ENCODE measurements around the gene C1QTNF1. TPM values are rescaled to one million over a fixed set of nuclear protein-coding genes. Genes with fewer than 3 reads are reported as not detected.

C1QTNF1 gene
- total RNA-seq, 1 experiment from 2014 or later = 5.1 TPM

DNA sequence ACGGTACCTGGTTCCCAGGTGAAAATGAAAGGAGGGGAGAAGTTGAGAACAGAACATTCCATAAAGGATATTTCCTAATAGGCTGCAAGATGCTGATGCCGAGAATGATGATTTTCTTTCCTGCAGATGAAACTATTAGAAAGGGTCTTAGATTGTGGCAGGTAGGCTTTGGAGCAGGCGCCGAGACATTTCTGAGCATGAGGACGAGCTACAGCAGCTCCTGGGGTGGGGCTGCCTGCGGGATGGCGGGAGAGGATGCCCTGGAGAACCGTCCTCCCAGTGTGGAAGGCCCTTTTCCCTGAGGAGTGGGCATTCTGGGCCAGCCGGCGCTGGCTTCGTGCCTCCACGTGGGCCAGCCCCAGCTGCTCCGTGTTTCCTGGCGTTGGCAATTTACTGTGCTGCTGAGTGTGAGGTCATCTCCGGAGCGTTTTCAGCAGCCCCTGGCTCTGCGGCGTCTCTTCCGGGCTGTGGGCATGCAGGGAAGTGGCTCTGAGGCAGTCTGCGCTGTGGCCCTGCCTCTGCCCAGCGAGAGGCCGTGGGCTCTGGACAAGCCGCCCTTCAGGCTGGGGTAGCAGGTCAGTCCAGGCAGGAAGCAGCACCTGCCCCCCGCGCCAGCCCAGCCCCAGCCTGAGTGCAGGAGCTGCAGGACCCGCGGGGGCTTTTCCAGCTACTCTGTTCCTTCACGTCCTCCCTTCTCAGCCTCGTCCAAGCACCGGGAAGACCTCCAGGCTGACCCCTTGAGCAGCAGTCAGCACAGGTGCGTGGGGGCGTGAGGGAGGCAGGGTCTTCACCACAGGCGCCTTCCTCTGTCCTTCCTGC lies 62.8 kb downstream of the C1QTNF1 start:
- no peak for DNase-seq (ENCODE audit: low read depth in 1 of 2, low spot score in 2 of 2)
- no peak overlapping the region for H3K27ac ChIP-seq
- H3K4me3 ChIP-seq = no peak overlapping the region
- H3K36me3 ChIP-seq = peaks cover 53% of the 10 kb centered on the region
- peaks cover 7% of the 10 kb centered on the region for H3K27me3 ChIP-seq (replicated peaks)
- no peaks in the 10 kb centered on the region for H3K4me1 ChIP-seq (replicated peaks)
- no peaks in the 10 kb centered on the region for H3K9me3 ChIP-seq (replicated peaks)

DNA sequence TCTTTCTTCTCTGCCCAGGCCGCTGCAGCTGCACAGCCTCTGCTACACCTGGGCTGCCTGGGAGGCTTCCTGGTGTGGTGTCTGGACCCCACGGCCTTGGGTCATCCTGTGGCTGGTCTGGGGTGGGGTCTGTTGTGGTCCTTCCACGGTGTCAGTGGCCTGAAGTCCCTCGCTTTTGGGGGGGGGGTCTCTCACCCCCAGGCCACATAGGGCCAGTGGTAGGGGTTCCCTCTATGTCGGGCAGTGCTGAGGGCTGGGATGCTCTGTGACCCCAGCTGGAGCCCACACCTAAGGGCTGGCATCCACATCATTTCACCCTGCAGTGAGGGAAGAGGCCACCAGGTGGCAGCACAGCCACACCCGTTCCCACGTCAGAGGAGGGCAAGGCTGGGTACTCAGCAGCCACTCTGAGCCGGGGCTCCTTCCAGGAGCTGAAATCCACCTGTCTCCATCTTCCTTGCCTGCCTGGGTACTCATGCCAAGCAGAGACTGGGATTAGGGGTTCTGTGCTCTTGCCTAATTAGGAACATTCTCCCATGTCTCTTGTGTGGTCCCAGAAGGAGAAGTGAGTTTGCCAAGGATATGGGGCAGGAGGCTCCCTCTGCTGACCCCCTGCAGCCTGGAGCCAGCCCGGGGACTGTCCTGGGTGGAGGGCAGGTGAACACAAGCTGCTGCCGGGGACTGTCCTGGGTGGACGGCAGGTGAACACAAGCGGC lies 63.6 kb downstream of the C1QTNF1 start:
- DNase-seq (ENCODE audit: low read depth in 1 of 2, low spot score in 2 of 2) = peak; percentile 72 to 80
- Histone ChIP-seq H3K27ac (no peak overlapping the region), H3K4me1 (replicated peaks) (no peaks in the 10 kb centered on the region), H3K27me3 (replicated peaks) (peaks cover 7% of the 10 kb centered on the region), H3K4me3 (no peak overlapping the region), H3K36me3 (peaks cover 46% of the 10 kb centered on the region), H3K9me3 (replicated peaks) (no peaks in the 10 kb centered on the region)

DNA sequence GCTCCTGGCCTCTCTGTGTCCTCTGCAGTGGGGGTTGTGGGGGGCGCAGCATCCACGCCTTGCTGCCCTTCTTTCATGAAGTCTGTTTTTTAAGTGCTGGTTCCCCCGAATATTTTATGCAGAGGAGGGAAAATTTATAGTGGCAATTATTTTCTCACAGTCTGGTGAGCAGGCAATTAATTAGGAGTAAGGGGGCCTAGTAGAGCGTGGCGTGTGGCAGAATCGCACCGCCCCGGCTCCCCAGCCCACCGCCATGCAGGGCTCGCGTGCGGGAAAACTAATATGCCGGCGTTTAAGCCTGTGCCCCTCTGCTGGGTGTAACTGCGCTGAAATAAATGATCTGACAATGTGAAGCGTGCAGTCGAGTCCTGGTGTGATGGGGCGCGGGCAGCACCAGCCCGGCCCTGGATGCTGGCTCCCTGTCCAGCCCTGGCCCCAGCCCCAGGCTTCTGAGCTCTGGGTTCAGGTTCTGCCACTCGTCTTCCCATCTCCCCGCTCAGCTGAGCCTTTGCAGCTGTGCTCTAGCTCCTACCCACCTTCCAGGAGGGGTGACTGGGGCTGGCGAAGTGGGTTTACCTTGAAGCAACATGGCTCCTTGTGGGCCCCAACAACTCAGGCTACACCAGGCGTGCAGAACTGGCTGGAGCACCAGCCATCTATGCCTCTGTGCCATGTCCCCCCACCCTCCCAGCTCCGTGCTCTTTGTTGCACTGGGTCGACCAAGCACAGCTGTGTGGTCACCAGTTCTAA lies 64.5 kb downstream of the C1QTNF1 start:
- H3K27me3 ChIP-seq (replicated peaks) = peaks cover 15% of the 10 kb centered on the region
- no peaks in the 10 kb centered on the region for H3K9me3 ChIP-seq (replicated peaks)
- no peak overlapping the region for H3K4me3 ChIP-seq
- H3K27ac ChIP-seq = no peak overlapping the region
- H3K36me3 ChIP-seq = peaks cover 37% of the 10 kb centered on the region
- no peaks in the 10 kb centered on the region for H3K4me1 ChIP-seq (replicated peaks)
- DNase-seq (ENCODE audit: low read depth in 1 of 2, low spot score in 2 of 2) = no peak

GRCh38 chr17:79088997-79089328 lies 65.0 kb downstream of the C1QTNF1 start:
- DNase-seq (ENCODE audit: low read depth in 1 of 2, low spot score in 2 of 2) = no peak
- peaks cover 20% of the 10 kb centered on the region for H3K27me3 ChIP-seq (replicated peaks)
- H3K27ac ChIP-seq = no peak overlapping the region

GRCh38 chr17:79089720-79090442 lies 65.9 kb downstream of the C1QTNF1 start:
- no peaks in the 10 kb centered on the region for H3K9me3 ChIP-seq (replicated peaks)
- H3K27me3 ChIP-seq (replicated peaks) = peaks cover 27% of the 10 kb centered on the region
- no peak overlapping the region for H3K27ac ChIP-seq
- H3K36me3 ChIP-seq = peaks cover 25% of the 10 kb centered on the region
- no peaks in the 10 kb centered on the region for H3K4me1 ChIP-seq (replicated peaks)
- no peak for DNase-seq (ENCODE audit: low read depth in 1 of 2, low spot score in 2 of 2)
- no peak overlapping the region for H3K4me3 ChIP-seq

More at GRCh38 chr17:79088997-79089328, 65.0 kb downstream of the C1QTNF1 start:
- no peak overlapping the region for H3K4me3 ChIP-seq
- no peaks in the 10 kb centered on the region for H3K9me3 ChIP-seq (replicated peaks)
- no peaks in the 10 kb centered on the region for H3K4me1 ChIP-seq (replicated peaks)
- peaks cover 32% of the 10 kb centered on the region for H3K36me3 ChIP-seq

- Histone ChIP-seq H3K4me3 (no peak overlapping the region), H3K27ac (no peak overlapping the region), H3K4me1 (replicated peaks) (no peaks in the 10 kb centered on the region), H3K36me3 (peaks cover 17% of the 10 kb centered on the region), H3K9me3 (replicated peaks) (no peaks in the 10 kb centered on the region), H3K27me3 (replicated peaks) (peaks cover 34% of the 10 kb centered on the region)
- no peak for DNase-seq (ENCODE audit: low read depth in 1 of 2, low spot score in 2 of 2)
These were observed 66.7 kb downstream of the C1QTNF1 start for GRCh38 chr17:79090443-79091225.

DNA sequence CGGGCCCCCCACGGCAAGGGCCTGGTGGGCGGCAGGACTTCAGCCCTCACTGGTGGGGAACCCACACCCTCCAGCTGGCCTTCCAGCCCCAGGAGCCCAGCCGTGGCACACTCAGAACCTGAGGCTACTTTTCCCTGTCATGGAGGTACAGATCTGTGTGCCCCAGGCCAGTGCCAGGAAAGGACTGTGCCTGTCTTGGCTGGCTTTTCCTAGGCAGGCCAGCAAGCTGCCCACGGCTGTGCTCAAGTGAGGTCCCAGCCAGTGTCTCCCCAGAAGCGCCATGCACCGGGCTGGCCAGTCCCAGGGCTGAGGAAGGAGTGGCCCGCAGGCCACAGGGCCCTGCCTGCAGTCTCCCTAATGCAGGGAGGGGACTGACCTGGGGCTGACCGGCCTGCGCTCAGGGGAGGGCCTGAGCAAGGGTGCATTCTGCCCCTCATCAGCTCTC lies 67.3 kb downstream of the C1QTNF1 start:
- Histone ChIP-seq H3K27ac (no peak overlapping the region), H3K4me1 (replicated peaks) (no peaks in the 10 kb centered on the region), H3K9me3 (replicated peaks) (no peaks in the 10 kb centered on the region), H3K27me3 (replicated peaks) (peaks cover 40% of the 10 kb centered on the region), H3K4me3 (no peak overlapping the region), H3K36me3 (peaks cover 12% of the 10 kb centered on the region)
- no peak for DNase-seq (ENCODE audit: low read depth in 1 of 2, low spot score in 2 of 2)

DNA sequence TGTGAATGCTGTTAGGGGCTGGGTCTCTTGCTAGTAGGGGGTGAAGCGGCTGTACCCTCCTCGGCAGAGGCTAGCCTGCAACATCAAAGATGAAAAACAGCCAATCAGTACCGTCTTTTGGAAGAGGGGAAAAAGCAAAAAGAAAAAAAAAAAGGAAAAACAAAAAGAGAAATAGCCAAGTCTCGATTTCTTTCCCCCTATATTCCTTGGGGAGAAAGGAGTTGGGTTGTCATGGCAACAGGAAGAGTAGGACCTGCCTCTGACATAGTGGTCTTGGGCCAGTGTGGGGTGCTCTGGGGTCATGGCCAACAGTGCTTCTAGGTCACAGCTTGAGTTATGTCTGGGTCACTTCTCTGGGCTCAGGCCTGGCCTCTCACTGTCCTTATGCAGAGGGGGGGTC lies 68.6 kb downstream of the C1QTNF1 start:
- H3K27me3 ChIP-seq (replicated peaks) = peaks cover 51% of the 10 kb centered on the region
- H3K27ac ChIP-seq = no peak overlapping the region
- no peak for DNase-seq (ENCODE audit: low read depth in 1 of 2, low spot score in 2 of 2)
- H3K9me3 ChIP-seq (replicated peaks) = no peaks in the 10 kb centered on the region
- peaks cover 3% of the 10 kb centered on the region; the same call in 1 of the 2 replicates for H3K36me3 ChIP-seq
- no peaks in the 10 kb centered on the region for H3K4me1 ChIP-seq (replicated peaks)
- no peak overlapping the region for H3K4me3 ChIP-seq

DNA sequence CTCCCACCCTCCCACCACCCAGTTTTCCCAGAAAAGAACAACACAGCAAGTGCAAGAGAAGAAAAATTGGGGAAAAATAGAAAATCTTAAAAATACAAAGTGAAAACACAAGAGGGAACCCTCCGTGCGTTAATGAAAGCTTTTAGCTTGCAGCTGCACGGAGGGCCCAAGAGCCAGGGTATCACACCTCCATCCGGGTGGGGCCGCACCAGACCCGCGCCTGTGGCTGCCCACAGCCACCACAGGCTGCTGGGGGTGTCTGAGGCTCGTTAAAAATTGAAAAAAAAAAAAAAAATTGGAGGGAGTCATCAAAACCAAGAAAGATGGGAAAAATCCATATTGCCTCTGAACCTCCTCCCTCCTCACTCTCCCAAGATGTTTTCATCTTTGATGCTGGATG lies 69.3 kb downstream of the C1QTNF1 start:
- no peaks in the 10 kb centered on the region for H3K36me3 ChIP-seq
- no peak for DNase-seq (ENCODE audit: low read depth in 1 of 2, low spot score in 2 of 2)
- H3K27ac ChIP-seq = no peak overlapping the region
- H3K27me3 ChIP-seq (replicated peaks) = peaks cover 58% of the 10 kb centered on the region
- no peak overlapping the region for H3K4me3 ChIP-seq
- no peaks in the 10 kb centered on the region for H3K4me1 ChIP-seq (replicated peaks)
- no peaks in the 10 kb centered on the region for H3K9me3 ChIP-seq (replicated peaks)

DNA sequence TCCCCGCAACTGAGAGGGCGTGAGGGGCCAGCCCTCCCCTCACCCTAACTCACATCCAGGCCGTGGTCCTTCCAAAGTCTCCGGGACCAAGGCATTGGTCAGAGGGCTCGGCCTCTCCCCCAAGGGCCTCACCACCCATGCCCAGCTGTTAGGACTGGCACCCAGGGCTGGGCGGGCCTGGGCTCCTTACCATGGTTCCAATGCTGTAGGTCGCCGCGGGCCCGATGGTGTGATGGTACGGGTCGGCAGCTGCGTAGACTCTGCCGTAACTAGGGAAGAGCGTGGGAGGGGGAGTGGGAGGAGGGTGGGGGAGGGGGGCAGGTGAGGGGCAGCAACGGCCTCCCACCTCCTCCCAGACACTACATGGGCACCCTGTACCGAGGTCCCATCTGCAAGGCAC lies 70.3 kb downstream of the C1QTNF1 start:
- H3K4me3 ChIP-seq = no peak overlapping the region
- no peaks in the 10 kb centered on the region for H3K4me1 ChIP-seq (replicated peaks)
- H3K9me3 ChIP-seq (replicated peaks) = no peaks in the 10 kb centered on the region
- no peak overlapping the region for H3K27ac ChIP-seq
- peaks cover 68% of the 10 kb centered on the region for H3K27me3 ChIP-seq (replicated peaks)
- no peaks in the 10 kb centered on the region for H3K36me3 ChIP-seq
- no peak for DNase-seq (ENCODE audit: low read depth in 1 of 2, low spot score in 2 of 2)

DNA sequence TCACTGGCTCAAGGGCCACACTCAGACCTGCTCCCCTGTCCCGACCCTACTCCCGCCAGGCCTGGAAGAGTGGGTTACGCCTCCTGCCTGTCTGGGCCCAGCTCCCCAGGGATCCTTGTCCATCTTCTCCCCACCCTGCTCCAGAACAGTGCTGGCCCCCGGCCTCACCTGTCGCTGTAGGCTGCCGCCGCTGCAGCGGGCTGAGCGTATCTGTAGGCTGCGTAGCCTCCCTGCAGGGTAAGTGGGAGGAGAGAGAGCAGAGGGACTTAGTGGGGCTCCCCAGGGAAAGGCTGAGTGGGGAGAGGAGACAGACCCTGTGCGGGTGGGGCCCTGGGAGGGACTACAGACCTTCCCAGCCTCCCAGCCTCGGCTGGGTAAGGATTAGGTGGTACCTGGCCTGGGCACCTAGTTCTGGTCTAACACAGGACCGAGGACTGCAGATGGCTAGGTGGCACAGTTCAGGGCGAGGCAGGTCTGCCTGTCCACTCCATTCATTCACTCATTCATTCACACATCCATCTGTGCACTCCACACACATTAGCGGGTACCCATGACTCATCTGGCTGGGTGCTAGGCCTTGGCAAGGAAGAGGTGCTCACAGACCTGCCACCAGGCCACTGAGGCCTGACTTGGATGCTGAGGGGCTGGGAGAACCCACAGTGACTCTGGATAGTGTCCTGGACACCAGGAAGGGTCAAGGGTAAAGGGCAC lies 71.5 kb downstream of the C1QTNF1 start:
- DNase-seq (ENCODE audit: low read depth in 1 of 2, low spot score in 2 of 2) = no peak
- Histone ChIP-seq H3K4me1 (replicated peaks) (no peaks in the 10 kb centered on the region), H3K4me3 (no peak overlapping the region), H3K27ac (no peak overlapping the region), H3K9me3 (replicated peaks) (0 out of 2 replicates have a peak, but pooled peaks cover 2% of the 10 kb centered on the region), H3K36me3 (no peaks in the 10 kb centered on the region), H3K27me3 (replicated peaks) (peaks cover 81% of the 10 kb centered on the region)

DNA sequence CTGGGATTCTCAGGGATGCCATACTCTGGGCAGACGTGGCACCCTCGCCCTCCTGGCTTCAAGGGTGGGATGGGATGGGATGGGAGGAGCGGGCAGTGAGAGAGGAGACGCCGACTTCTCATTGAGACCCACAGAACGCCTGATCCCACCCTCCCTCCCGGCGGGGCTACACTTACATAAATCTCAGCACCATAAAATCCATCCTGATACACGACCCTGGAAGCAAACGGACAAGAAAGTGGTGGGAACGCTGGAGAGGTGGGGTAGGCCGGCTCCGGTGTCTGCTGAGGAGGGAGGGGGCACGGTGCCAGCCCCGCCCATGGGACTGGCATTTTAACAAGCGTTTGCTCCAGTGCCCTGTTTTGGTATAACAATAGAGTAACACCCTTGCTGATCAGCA lies 72.5 kb downstream of the C1QTNF1 start:
- 0 out of 2 replicates have a peak, but pooled peaks cover 2% of the 10 kb centered on the region for H3K9me3 ChIP-seq (replicated peaks)
- no peak overlapping the region for H3K4me3 ChIP-seq
- no peak overlapping the region for H3K27ac ChIP-seq
- H3K4me1 ChIP-seq (replicated peaks) = no peaks in the 10 kb centered on the region
- DNase-seq (ENCODE audit: low read depth in 1 of 2, low spot score in 2 of 2) = no peak
- H3K36me3 ChIP-seq = no peaks in the 10 kb centered on the region
- H3K27me3 ChIP-seq (replicated peaks) = peaks cover 84% of the 10 kb centered on the region
